ENCODE measurements around the gene DCAF15. TPM values are rescaled to one million over a fixed set of nuclear protein-coding genes. Genes with fewer than 3 reads are reported as not detected.
"Not testable (repeated sequence)": the region's sequence is repeated elsewhere in the genome, so short reads cannot be mapped to it uniquely, and the experiment has no call there.

The DCAF15 gene
- total RNA-seq, 2 experiments from 2014 or later = 82.5 to 94.3 TPM

GRCh38 chr19:13920524-13920923 is 31.8 kb upstream of the DCAF15 start:
- Mint-ChIP-seq H3K9me3 (ENCODE audit: low read depth) (no peaks in the 10 kb centered on the region), H3K27ac (no peak overlapping the region), H3K36me3 (peaks cover 28% of the 10 kb centered on the region), H3K27me3 (no peaks in the 10 kb centered on the region), H3K4me3 (no peak overlapping the region), H3K4me1 (peaks cover 4% of the 10 kb centered on the region)
- DNase-seq = no peak
- CTCF ChIA-PET = no interaction called here
- ATAC-seq = peak; percentile 14

GRCh38 chr19:13920940-13921747 is 31.2 kb upstream of the DCAF15 start:
- H3K27ac Mint-ChIP-seq = peak overlapping the region; percentile 76
- H3K4me3 Mint-ChIP-seq = no peak overlapping the region
- peaks cover 28% of the 10 kb centered on the region for H3K36me3 Mint-ChIP-seq
- DNase-seq = peak; percentile 70
- H3K27me3 Mint-ChIP-seq = no peaks in the 10 kb centered on the region
- H3K4me1 Mint-ChIP-seq = peaks cover 4% of the 10 kb centered on the region
- no peaks in the 10 kb centered on the region for H3K9me3 Mint-ChIP-seq (ENCODE audit: low read depth)
- peak; percentile 83 for ATAC-seq
- CTCF ChIA-PET = interaction anchor here (0.9 kb wide), 1 partner anchor 24 kb away, joined by 3 read pairs; no protein-coding TSS in a partner anchor

- CTCF ChIA-PET; DNase-seq; H3K27me3 Mint-ChIP-seq; ATAC-seq; H3K4me3 Mint-ChIP-seq; H3K9me3 Mint-ChIP-seq (ENCODE audit: low read depth); H3K4me1 Mint-ChIP-seq: not testable (repeated sequence)
- H3K36me3 Mint-ChIP-seq = peaks cover 28% of the 10 kb centered on the region
- peak overlapping the region; percentile 16 for H3K27ac Mint-ChIP-seq
Measured at GRCh38 chr19:13922118-13922517, 30.2 kb upstream of the DCAF15 start.

- Mint-ChIP-seq H3K9me3 (ENCODE audit: low read depth) (no peaks in the 10 kb centered on the region), H3K27me3 (no peaks in the 10 kb centered on the region), H3K4me1 (peaks cover 4% of the 10 kb centered on the region), H3K36me3 (peaks cover 31% of the 10 kb centered on the region), H3K27ac (no peak overlapping the region), H3K4me3 (no peak overlapping the region)
- no peak for ATAC-seq
- CTCF ChIA-PET = interaction anchor here (0.6 kb wide), 2 partner anchors 21 to 122 kb away, joined by 3 read pairs; no protein-coding TSS in a partner anchor
- no peak for DNase-seq
Measured at GRCh38 chr19:13923194-13923987, 28.9 kb upstream of the DCAF15 start.

- Mint-ChIP-seq H3K4me3 (no peak overlapping the region), H3K27me3 (no peaks in the 10 kb centered on the region), H3K9me3 (ENCODE audit: low read depth) (no peaks in the 10 kb centered on the region), H3K4me1 (peaks cover 3% of the 10 kb centered on the region), H3K36me3 (peaks cover 19% of the 10 kb centered on the region), H3K27ac (no peak overlapping the region)
- DNase-seq (no peak), ATAC-seq (no peak)
- CTCF ChIA-PET = interaction anchor here (0.8 kb wide), 1 partner anchor 148 kb away, joined by 3 read pairs; no protein-coding TSS in a partner anchor
Measured at GRCh38 chr19:13926010-13926409, 26.3 kb upstream of the DCAF15 start.

GRCh38 chr19:13926715-13927114 is 25.6 kb upstream of the DCAF15 start:
- H3K4me1 Mint-ChIP-seq = no peaks in the 10 kb centered on the region
- DNase-seq = no peak
- H3K27me3 Mint-ChIP-seq = no peaks in the 10 kb centered on the region
- H3K4me3 Mint-ChIP-seq = no peak overlapping the region
- no peaks in the 10 kb centered on the region for H3K9me3 Mint-ChIP-seq (ENCODE audit: low read depth)
- CTCF ChIA-PET = interaction anchor here (0.8 kb wide), 1 partner anchor 147 kb away, joined by 3 read pairs; no protein-coding TSS in a partner anchor
- ATAC-seq = no peak
- no peak overlapping the region for H3K27ac Mint-ChIP-seq
- H3K36me3 Mint-ChIP-seq = peaks cover 12% of the 10 kb centered on the region

GRCh38 chr19:13929340-13929739 is 23.0 kb upstream of the DCAF15 start:
- no peak for DNase-seq
- CTCF ChIA-PET = interaction anchor here (0.9 kb wide), 1 partner anchor 18 kb away, joined by 3 read pairs; no protein-coding TSS in a partner anchor
- Mint-ChIP-seq H3K9me3 (ENCODE audit: low read depth) (no peaks in the 10 kb centered on the region), H3K4me3 (no peak overlapping the region), H3K4me1 (no peaks in the 10 kb centered on the region), H3K36me3 (peaks cover 4% of the 10 kb centered on the region), H3K27me3 (no peaks in the 10 kb centered on the region), H3K27ac (no peak overlapping the region)
- ATAC-seq = no peak

- DNase-seq = no peak
- Mint-ChIP-seq H3K9me3 (ENCODE audit: low read depth) (no peaks in the 10 kb centered on the region), H3K27ac (no peak overlapping the region), H3K27me3 (no peaks in the 10 kb centered on the region), H3K4me3 (no peak overlapping the region), H3K4me1 (peaks cover 2% of the 10 kb centered on the region), H3K36me3 (peaks cover 4% of the 10 kb centered on the region)
- CTCF ChIA-PET = interaction anchor here (0.9 kb wide), 1 partner anchor 19 kb away, joined by 3 read pairs; no protein-coding TSS in a partner anchor
- ATAC-seq = no peak
Measured at GRCh38 chr19:13929956-13930355, 22.4 kb upstream of the DCAF15 start.

GRCh38 chr19:13930402-13930801 is 21.9 kb upstream of the DCAF15 start:
- ATAC-seq (no peak), DNase-seq (no peak)
- H3K9me3 Mint-ChIP-seq (ENCODE audit: low read depth) = no peaks in the 10 kb centered on the region
- H3K27me3 Mint-ChIP-seq = no peaks in the 10 kb centered on the region
- CTCF ChIA-PET = interaction anchor here (0.9 kb wide), 1 partner anchor 112 kb away, joined by 3 read pairs; no protein-coding TSS in a partner anchor
- H3K27ac Mint-ChIP-seq = no peak overlapping the region
- H3K4me3 Mint-ChIP-seq = no peak overlapping the region
- H3K4me1 Mint-ChIP-seq = peaks cover 2% of the 10 kb centered on the region
- peaks cover 4% of the 10 kb centered on the region for H3K36me3 Mint-ChIP-seq

GRCh38 chr19:13931391-13932148 is 20.7 kb upstream of the DCAF15 start:
- Mint-ChIP-seq H3K4me3 (no peak overlapping the region), H3K4me1 (peaks cover 6% of the 10 kb centered on the region), H3K9me3 (ENCODE audit: low read depth) (no peaks in the 10 kb centered on the region), H3K36me3 (peaks cover 4% of the 10 kb centered on the region), H3K27me3 (no peaks in the 10 kb centered on the region), H3K27ac (no peak overlapping the region)
- ATAC-seq (no peak), DNase-seq (no peak)
- CTCF ChIA-PET = interaction anchor here (0.9 kb wide), 1 partner anchor 111 kb away, joined by 3 read pairs; no protein-coding TSS in a partner anchor

GRCh38 chr19:13932149-13932637 is 20.1 kb upstream of the DCAF15 start:
- CTCF ChIA-PET = interaction anchor here (1.0 kb wide), 1 partner anchor 12 kb away, joined by 3 read pairs; no protein-coding TSS in a partner anchor

GRCh38 chr19:13932911-13933393 is 19.4 kb upstream of the DCAF15 start:
- H3K36me3 Mint-ChIP-seq = peaks cover 4% of the 10 kb centered on the region
- ATAC-seq (no peak), DNase-seq (no peak)
- H3K4me3 Mint-ChIP-seq = no peak overlapping the region
- no peak overlapping the region for H3K27ac Mint-ChIP-seq
- H3K4me1 Mint-ChIP-seq = peaks cover 6% of the 10 kb centered on the region
- H3K9me3 Mint-ChIP-seq (ENCODE audit: low read depth) = no peaks in the 10 kb centered on the region
- CTCF ChIA-PET = interaction anchor here (1.0 to 1.8 kb wide), 3 partner anchors 11 to 115 kb away, joined by 3 to 4 read pairs (median 3); no protein-coding TSS in a partner anchor
- H3K27me3 Mint-ChIP-seq = no peaks in the 10 kb centered on the region

More at GRCh38 chr19:13932149-13932637, 20.1 kb upstream of the DCAF15 start:
- ATAC-seq (no peak), DNase-seq (no peak)
- H3K27me3 Mint-ChIP-seq = no peaks in the 10 kb centered on the region
- H3K4me3 Mint-ChIP-seq = no peak overlapping the region
- peaks cover 6% of the 10 kb centered on the region for H3K4me1 Mint-ChIP-seq
- H3K36me3 Mint-ChIP-seq = peaks cover 4% of the 10 kb centered on the region
- no peaks in the 10 kb centered on the region for H3K9me3 Mint-ChIP-seq (ENCODE audit: low read depth)
- H3K27ac Mint-ChIP-seq = no peak overlapping the region
